HEK293T (cell line): ENCODE data around the gene PPP1R3G.

ENCODE experiments used
- CTCF ChIA-PET: fragments of 350-600 bp; formaldehyde crosslinking; extraction: SDS; loops from one replicate; lab custom pipeline; 2021; ENCODE audit warnings: antibody characterized with exemption, inconsistent platforms; lab: Yijun Ruan, JAX
- POLR2A ChIA-PET: fragments of 350-600 bp; formaldehyde crosslinking; extraction: SDS; loops from one replicate; lab custom pipeline; 2020; ENCODE audit warnings: antibody characterized with exemption, inconsistent platforms; lab: Yijun Ruan, JAX
- DNase-seq: peaks from one replicate; pipeline ENCODE4 v3.0.0; 2012; ENCODE audit warnings: mixed read lengths; ENCODE audit errors: extremely low spot score
- ARNT ChIP-seq: fragments of 450-650 bp; IDR thresholded peaks from 2 replicates; pipeline ENCODE4 v1.6.1; 2017; ENCODE audit warnings: mild to moderate bottlenecking
- BHLHE40 ChIP-seq: fragments of 450-650 bp; IDR thresholded peaks from 2 replicates; pipeline ENCODE4 v1.6.1; 2016; ENCODE audit warnings: mild to moderate bottlenecking, moderate library complexity, borderline replicate concordance
- CTBP1 ChIP-seq: fragments of 450-650 bp; IDR thresholded peaks from 2 replicates; pipeline ENCODE4 v1.6.1; 2016; ENCODE audit warnings: borderline replicate concordance
- ELF4 ChIP-seq: fragments of 450-650 bp; IDR thresholded peaks from 2 replicates; pipeline ENCODE4 v1.6.1; 2017; ENCODE audit warnings: antibody characterized with exemption
- FOXA1 ChIP-seq: fragments of 450-650 bp; IDR thresholded peaks from 2 replicates; pipeline ENCODE4 v1.6.1; 2016; ENCODE audit warnings: mild to moderate bottlenecking
- FOXK2 ChIP-seq: fragments of 450-650 bp; IDR thresholded peaks from 2 replicates; pipeline ENCODE4 v1.6.1; 2016; ENCODE audit warnings: mild to moderate bottlenecking
- FOXM1 ChIP-seq: fragments of 450-650 bp; IDR thresholded peaks from 2 replicates; pipeline ENCODE4 v1.6.1; 2017; ENCODE audit warnings: mild to moderate bottlenecking, borderline replicate concordance
- HDGF ChIP-seq: fragments of 450-650 bp; IDR thresholded peaks from 2 replicates; pipeline ENCODE4 v1.6.1; 2017; ENCODE audit warnings: antibody characterized with exemption, borderline replicate concordance
- L3MBTL2 ChIP-seq: fragments of 450-650 bp; conservative IDR thresholded peaks from 2 replicates; pipeline ENCODE4 v1.6.1; 2016; ENCODE audit warnings: mild to moderate bottlenecking
- LEF1 ChIP-seq: fragments of 450-650 bp; IDR thresholded peaks from 2 replicates; pipeline ENCODE4 v1.6.1; 2017; ENCODE audit warnings: mild to moderate bottlenecking, borderline replicate concordance
- NFRKB ChIP-seq: fragments of 450-650 bp; IDR thresholded peaks from 2 replicates; pipeline ENCODE4 v1.6.1; 2016; ENCODE audit warnings: mild to moderate bottlenecking, moderate library complexity
- SP1 ChIP-seq: fragments of 450-650 bp; IDR thresholded peaks from 2 replicates; pipeline ENCODE4 v1.6.1; 2017
- SUZ12 ChIP-seq: fragments of 450-650 bp; IDR thresholded peaks from 2 replicates; pipeline ENCODE4 v1.6.1; 2016; ENCODE audit warnings: mild to moderate bottlenecking
- TARDBP ChIP-seq: fragments of 450-650 bp; IDR thresholded peaks from 2 replicates; pipeline ENCODE4 v1.6.1; 2016
- ZNF384 ChIP-seq: fragments of 450-650 bp; IDR thresholded peaks from 2 replicates; pipeline ENCODE4 v1.6.1; 2016
- TF ChIP-seq, protein P1 (sequence below): fragments of 450-650 bp; IDR thresholded peaks from 2 replicates; pipeline ENCODE4 v1.6.1; 2016

The PPP1R3G gene

DNA sequence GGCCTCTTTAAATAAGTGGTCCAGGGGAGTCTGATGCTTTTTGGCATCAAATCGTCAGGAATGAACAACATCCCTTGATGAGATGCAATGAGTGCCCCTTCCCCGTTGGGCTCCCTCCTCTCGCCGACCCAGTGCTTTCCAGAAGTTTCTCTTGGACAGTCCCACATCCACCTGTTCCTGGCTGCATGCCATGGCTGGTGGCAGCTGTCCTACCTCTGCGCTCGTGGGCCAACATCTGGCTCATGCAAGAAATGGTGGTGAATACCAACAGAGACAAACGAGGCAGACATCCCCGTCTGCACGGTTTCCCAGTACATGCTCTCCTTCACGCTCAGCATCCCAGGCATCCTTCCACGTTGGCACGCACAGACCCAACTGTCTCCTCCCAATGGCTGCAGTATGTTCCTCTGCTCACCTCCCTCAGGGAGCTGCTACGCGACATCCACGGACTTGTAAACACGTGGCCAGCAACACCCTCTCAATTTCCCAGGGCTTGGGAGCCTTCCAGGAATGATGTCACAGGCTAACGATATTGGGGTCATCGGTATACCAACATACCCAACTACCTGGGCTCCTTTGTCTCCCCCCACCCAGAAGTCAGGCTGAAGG lies 37.5 kb downstream of the PPP1R3G start:
- TF ChIP-seq FOXM1: no peak
- no peak for TF ChIP-seq CTBP1
- no peak for TF ChIP-seq ELF4
- no peak for TF ChIP-seq SUZ12
- no peak for TF ChIP-seq ZNF384
- TF ChIP-seq SP1: no peak
- no peak for TF ChIP-seq HDGF
- no peak for TF ChIP-seq BHLHE40
- no peak for TF ChIP-seq FOXA1
- TF ChIP-seq TARDBP: no peak
- TF ChIP-seq NFRKB: no peak
- TF ChIP-seq, protein P1, sequence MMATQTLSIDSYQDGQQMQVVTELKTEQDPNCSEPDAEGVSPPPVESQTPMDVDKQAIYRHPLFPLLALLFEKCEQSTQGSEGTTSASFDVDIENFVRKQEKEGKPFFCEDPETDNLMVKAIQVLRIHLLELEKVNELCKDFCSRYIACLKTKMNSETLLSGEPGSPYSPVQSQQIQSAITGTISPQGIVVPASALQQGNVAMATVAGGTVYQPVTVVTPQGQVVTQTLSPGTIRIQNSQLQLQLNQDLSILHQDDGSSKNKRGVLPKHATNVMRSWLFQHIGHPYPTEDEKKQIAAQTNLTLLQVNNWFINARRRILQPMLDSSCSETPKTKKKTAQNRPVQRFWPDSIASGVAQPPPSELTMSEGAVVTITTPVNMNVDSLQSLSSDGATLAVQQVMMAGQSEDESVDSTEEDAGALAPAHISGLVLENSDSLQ: no peak
- TF ChIP-seq ARNT: no peak
- TF ChIP-seq FOXK2: no peak
- no peak for TF ChIP-seq LEF1
- TF ChIP-seq L3MBTL2: no peak
- CTCF ChIA-PET: no interaction called here
- POLR2A ChIA-PET: no interaction called here
- DNase-seq: no peak

DNA sequence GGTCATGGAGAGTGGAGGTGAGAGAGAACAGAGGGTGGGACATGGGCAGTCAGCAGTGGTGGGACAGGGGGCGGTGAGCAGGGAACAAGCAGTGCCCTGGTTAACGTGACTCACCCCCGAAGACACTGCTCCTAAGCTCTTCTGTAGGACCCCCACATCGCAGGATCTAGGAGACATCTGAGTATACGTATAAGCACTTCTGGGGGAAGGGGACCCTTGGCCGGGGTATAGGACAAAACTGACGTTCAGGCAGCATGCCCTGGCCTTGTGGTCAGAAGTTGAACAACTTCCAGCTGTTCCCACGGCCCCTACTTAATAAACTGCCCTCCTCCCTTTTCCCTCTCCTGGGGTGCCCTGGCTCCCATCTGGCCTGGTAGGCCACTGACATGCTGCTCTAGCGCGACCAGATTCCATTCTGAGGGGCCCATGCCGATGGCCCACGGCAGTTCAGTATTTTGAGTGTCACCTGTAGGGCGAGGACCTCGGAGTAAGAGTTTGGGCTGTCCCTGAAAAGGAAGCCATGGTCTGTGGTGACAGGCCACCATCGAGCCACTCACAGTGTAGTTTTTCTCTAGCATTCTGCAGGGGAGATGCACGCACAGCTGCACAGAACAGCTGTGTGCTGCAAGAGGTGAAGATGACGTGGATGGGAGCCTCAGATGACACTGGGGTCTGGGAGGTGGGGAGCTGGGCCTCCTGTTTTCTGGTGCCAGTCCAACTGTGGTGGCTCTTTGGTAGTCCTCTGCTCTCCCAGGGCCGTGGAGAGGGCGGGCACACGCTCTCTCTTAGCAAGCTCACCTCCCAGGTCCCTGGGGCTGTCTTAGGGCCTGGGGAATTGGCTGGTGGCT lies 38.4 kb downstream of the PPP1R3G start:
- TF ChIP-seq ARNT (no peak), HDGF (no peak), NFRKB (no peak), ELF4 (no peak), FOXA1 (no peak), TARDBP (no peak), SUZ12 (no peak), CTBP1 (no peak), SP1 (no peak)
- no peak for DNase-seq
- POLR2A ChIA-PET: no interaction called here
- CTCF ChIA-PET: no interaction called here

DNA sequence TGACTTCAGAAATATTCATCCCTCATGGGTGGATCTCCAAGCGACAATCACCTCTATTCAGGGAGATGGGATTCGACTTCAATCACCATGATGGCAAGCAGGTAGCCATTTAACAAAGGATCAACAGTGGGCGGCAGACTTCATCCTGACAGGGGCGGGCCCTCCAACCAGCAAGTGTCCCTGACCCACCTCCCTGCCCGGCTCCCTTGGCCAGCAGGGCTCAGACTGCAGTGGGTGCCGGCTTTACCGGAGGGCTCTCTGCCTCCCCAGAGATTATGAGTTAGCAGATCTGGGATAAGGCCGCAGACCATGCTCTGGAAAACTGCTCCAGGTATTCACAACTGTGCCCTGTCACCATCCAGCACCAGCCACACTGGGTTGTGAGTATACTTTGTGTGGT lies 39.4 kb downstream of the PPP1R3G start:
- TF ChIP-seq FOXK2 (no peak), LEF1 (no peak), BHLHE40 (no peak), L3MBTL2 (no peak), FOXA1 (no peak), ELF4 (no peak), HDGF (no peak), FOXM1 (no peak), SP1 (no peak), NFRKB (no peak), ARNT (no peak), ZNF384 (no peak), SUZ12 (no peak), TARDBP (no peak), CTBP1 (no peak)
- TF ChIP-seq, protein P1: no peak
- POLR2A ChIA-PET: no interaction called here
- CTCF ChIA-PET: no interaction called here
- no peak for DNase-seq

DNA sequence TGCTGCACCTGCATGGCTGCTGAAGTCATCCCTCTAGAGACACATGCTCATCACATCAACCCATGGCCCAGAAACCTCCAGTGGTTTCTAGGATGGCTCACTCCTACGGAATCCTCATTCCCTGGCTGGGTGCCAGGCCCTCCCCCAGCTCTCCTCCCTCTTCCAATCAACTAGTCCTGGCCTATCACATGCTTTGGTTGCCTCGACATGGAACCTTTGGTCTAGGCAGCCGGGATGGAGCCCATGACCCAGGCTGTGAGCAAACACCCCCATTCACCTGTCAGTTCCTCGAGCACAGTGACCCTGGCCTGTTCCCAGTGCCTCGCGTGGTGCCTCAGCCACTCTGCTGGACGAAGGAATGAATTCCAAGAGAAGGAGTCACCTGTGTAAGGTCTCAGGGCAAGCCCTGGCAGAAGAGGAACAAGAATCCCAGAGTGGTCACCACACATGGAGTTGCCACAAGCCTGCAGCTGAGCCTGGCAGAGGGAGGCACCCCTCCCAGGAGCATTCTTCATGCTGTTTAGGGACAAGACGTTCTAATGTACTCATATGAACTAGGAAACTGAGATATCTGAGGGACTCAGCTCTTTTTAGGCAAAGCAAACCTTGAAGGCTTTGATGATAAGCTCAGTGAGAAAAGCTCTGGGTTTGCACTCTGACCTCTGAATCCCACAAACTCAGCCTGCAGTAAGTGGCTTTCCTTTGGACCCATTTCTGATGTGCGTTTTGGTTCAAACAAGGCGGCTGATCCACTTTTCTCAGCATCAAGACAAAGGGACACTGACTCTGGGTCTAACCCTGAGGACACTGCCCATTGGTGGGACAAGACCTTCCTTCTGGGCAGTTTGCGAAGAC lies 40.2 kb downstream of the PPP1R3G start:
- ChIA-PET CTCF (no interaction called here), POLR2A (no interaction called here)
- DNase-seq: no peak
- no peak for TF ChIP-seq FOXM1
- TF ChIP-seq BHLHE40: no peak
- no peak for TF ChIP-seq FOXK2
- no peak for TF ChIP-seq L3MBTL2
- no peak for TF ChIP-seq NFRKB
- TF ChIP-seq ARNT: no peak

DNA sequence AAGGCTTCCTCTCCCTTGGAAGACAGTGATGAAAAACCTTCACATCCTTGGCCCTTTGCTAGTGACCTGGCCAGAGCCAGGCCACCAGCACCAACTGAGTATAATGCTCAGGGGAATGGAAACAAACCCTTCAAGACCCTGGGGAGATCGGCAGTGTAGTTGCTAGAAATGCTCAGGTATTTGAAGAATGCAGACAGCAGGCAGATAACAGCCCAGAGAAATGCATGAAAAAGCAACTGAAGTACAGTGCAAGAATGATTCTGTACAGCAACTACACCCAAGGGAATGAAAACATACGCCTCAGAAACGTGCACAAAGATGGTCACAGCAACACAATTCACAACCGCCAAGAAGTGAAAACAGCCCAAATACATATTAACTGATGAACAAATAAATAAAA lies 41.1 kb downstream of the PPP1R3G start:
- POLR2A ChIA-PET: no interaction called here
- no peak for DNase-seq
- CTCF ChIA-PET: no interaction called here
- TF ChIP-seq FOXA1 (no peak), FOXM1 (no peak), ARNT (no peak), FOXK2 (no peak), BHLHE40 (no peak), NFRKB (no peak), SP1 (no peak), SUZ12 (no peak), ZNF384 (no peak), HDGF (no peak)
- TF ChIP-seq, protein P1: no peak
